DMS 273 (cell line): ENCODE measurements around the gene RAD51B.

ENCODE experiments used
- DNase-seq: peaks from one replicate; lab custom pipeline; 2025; ENCODE audit not compliant: unreplicated experiment; lab: John Stamatoyannopoulos, UW

Gene RAD51B

GRCh38 chr14:68666899-68667298, 847.3 kb downstream of the RAD51B start:
- DNase-seq = no peak

- no peak for DNase-seq
These were observed 847.8 kb downstream of the RAD51B start for GRCh38 chr14:68667313-68667791.

- DNase-seq = no peak
These were observed 848.4 kb downstream of the RAD51B start for GRCh38 chr14:68668028-68668427.

- no peak for DNase-seq
These were observed 849.0 kb downstream of the RAD51B start for GRCh38 chr14:68668531-68668930.

- no peak for DNase-seq
These were observed 849.5 kb downstream of the RAD51B start for GRCh38 chr14:68669111-68669511.

- no peak for DNase-seq
These were observed 850.2 kb downstream of the RAD51B start for GRCh38 chr14:68669603-68670358.

- DNase-seq = peak; percentile 57
These were observed 850.8 kb downstream of the RAD51B start for GRCh38 chr14:68670359-68670715.

- DNase-seq = no peak
These were observed 852.3 kb downstream of the RAD51B start for GRCh38 chr14:68671909-68672308.

GRCh38 chr14:68672609-68673285, 853.2 kb downstream of the RAD51B start:
- DNase-seq = no peak

GRCh38 chr14:68673464-68673863, 853.9 kb downstream of the RAD51B start:
- DNase-seq = no peak

GRCh38 chr14:68674538-68675232, 855.1 kb downstream of the RAD51B start:
- no peak for DNase-seq

- DNase-seq = no peak
These were observed 855.6 kb downstream of the RAD51B start for GRCh38 chr14:68675233-68675577.

- no peak for DNase-seq
These were observed 856.9 kb downstream of the RAD51B start for GRCh38 chr14:68676511-68676943.

GRCh38 chr14:68677476-68677875, 857.9 kb downstream of the RAD51B start:
- no peak for DNase-seq

- no peak for DNase-seq
These were observed 858.3 kb downstream of the RAD51B start for GRCh38 chr14:68677901-68678300.

GRCh38 chr14:68678471-68678870, 858.9 kb downstream of the RAD51B start:
- DNase-seq = no peak

- DNase-seq = no peak
These were observed 859.7 kb downstream of the RAD51B start for GRCh38 chr14:68679301-68679700.

GRCh38 chr14:68679746-68680467, 860.3 kb downstream of the RAD51B start:
- no peak for DNase-seq

- DNase-seq = no peak
These were observed 861.0 kb downstream of the RAD51B start for GRCh38 chr14:68680541-68681051.

GRCh38 chr14:68681256-68682011, 861.9 kb downstream of the RAD51B start:
- no peak for DNase-seq
